ENCODE measurements around the gene DDX10. TPM values are rescaled to one million over a fixed set of nuclear protein-coding genes. Genes with fewer than 3 reads are reported as not detected.

Gene DDX10
- total RNA-seq, 1 donor from 2014 or later: 24.5 TPM

DNA sequence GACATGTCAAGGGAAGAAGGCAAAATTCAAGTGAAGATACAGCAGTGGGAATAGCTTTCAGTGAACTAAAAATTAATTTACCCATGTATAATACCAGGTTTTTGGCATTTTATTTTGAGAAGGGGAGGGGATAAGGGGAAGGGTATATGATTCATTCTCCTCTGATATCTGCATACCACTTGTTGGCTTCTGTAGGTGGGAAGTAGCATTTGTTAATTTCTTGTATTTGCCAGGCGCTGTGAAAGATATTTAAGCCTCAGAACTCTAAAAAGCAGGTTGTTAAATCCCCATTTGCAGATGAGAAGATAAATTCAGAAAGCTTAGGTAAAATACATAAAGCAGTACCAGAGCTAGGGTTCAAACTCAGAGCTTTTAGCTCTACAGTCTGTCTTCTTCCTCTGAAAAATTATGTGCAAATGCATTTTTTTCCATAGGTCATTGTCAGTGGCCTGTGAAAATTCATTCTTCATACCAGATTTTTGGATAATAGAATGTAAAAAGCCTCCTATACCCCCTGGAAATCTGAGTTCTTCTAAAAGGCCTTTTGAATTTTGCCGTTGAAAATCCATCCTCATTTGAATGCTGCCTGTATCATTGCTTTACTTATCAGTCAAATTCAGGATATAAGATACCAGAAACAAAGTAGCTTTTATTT, 221.3 kb downstream of the DDX10 start:
- Histone ChIP-seq H3K4me3 (ENCODE audit: low read depth, low read length) (no peak overlapping the region), H3K36me3 (ENCODE audit: control insufficient read depth, insufficient read depth, low read length) (no peaks in the 10 kb centered on the region), H3K27me3 (ENCODE audit: control insufficient read depth, insufficient read depth, low read length) (no peaks in the 10 kb centered on the region)
- no peak for DNase-seq (ENCODE audit: low read depth)
- TF ChIP-seq, protein P1, sequence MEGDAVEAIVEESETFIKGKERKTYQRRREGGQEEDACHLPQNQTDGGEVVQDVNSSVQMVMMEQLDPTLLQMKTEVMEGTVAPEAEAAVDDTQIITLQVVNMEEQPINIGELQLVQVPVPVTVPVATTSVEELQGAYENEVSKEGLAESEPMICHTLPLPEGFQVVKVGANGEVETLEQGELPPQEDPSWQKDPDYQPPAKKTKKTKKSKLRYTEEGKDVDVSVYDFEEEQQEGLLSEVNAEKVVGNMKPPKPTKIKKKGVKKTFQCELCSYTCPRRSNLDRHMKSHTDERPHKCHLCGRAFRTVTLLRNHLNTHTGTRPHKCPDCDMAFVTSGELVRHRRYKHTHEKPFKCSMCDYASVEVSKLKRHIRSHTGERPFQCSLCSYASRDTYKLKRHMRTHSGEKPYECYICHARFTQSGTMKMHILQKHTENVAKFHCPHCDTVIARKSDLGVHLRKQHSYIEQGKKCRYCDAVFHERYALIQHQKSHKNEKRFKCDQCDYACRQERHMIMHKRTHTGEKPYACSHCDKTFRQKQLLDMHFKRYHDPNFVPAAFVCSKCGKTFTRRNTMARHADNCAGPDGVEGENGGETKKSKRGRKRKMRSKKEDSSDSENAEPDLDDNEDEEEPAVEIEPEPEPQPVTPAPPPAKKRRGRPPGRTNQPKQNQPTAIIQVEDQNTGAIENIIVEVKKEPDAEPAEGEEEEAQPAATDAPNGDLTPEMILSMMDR (IDR thresholded peaks at IDR 0.05; ENCODE audit: insufficient read depth, low read length, poor library complexity, severe bottlenecking): no peak

DNA sequence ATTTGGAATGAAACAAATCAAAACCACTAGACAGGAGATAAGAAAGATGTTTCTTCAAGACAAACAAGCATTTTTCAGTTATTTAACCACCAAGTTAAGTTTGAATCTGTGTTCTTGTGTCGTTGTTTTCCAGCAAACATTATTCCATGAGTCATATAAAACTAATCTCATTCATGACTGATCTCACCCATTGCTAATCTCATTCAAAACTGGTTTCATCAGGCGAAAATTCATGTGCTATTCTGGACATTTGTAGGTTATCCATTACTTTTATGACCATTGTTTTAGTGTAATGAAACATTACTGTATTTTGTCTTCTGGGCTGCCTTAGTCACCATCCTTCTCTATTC, 221.8 kb downstream of the DDX10 start:
- H3K36me3 ChIP-seq (ENCODE audit: control insufficient read depth, insufficient read depth, low read length): no peaks in the 10 kb centered on the region
- TF ChIP-seq, protein P1 (IDR thresholded peaks at IDR 0.05; ENCODE audit: insufficient read depth, low read length, poor library complexity, severe bottlenecking): no peak
- DNase-seq (ENCODE audit: low read depth): no peak
- H3K4me3 ChIP-seq (ENCODE audit: low read depth, low read length): no peak overlapping the region
- no peaks in the 10 kb centered on the region for H3K27me3 ChIP-seq (ENCODE audit: control insufficient read depth, insufficient read depth, low read length)

DNA sequence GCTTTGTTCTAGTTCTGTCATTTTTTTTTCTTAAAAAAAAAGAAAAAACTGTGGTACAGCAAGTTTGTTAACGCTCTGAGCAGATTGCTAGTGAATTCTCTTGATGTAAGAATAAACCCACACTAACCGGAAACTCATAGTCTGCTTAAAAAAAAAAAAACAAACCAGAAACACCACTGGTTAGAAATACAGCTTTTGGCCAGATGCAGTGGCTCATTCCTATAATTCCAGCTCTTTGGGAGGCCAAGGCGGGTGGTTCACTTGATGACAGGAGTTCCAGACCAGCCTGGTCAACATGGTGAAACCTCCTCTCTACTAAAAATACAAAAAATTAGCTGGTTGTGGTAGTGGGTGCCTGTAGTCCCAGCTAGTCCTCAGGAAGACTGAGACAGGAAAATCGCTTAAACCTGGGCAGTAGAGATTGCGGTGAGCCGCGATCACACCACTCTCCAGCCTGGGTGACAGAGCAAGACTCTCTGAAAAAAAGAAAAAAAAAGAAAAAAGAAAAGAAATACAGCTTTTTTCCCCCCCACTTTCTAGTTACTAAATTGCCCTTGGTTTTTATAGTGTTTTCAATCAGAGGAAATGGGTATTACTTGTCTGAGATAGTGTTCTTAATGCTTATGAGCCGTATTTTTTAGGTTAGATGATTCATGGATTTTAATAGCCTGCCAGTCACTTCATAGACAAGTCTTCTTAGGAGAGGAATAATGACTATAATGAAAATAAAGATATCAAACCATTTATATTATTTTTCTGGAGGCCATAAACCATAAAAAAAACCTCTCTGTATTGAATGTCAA, 222.8 kb downstream of the DDX10 start:
- TF ChIP-seq, protein P1 (IDR thresholded peaks at IDR 0.05; ENCODE audit: insufficient read depth, low read length, poor library complexity, severe bottlenecking): no peak
- no peak overlapping the region for H3K4me3 ChIP-seq (ENCODE audit: low read depth, low read length)
- H3K27me3 ChIP-seq (ENCODE audit: control insufficient read depth, insufficient read depth, low read length): no peaks in the 10 kb centered on the region
- no peak for DNase-seq (ENCODE audit: low read depth)
- no peaks in the 10 kb centered on the region for H3K36me3 ChIP-seq (ENCODE audit: control insufficient read depth, insufficient read depth, low read length)

DNA sequence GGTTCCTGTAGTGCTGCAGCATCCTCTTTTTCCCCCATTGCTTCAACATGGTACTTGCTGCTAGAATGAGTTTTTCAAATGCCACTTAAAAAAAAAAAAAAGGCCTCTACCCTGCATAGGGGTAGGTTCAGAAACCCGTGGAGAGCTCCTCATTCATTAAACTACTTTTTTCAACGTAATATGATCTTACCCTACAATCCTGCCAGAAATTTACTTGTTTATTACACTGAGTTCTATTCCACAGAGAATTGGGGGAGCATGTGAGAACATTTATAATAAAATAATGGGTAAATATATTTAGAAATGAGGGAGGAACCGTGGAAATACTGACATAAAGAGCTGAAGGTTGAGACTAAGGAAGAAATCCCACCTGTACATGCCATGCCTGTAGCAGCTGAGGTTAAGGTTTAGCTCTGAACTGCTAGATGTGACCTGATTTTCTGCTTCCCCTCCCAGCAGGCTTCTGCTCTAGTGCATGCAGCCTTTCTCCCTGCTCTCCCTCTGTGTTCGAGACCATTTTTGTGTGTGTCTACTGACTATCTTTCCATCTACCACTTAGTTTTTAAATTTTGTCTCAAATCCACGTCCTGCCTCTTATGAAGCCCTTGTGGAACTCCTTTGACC, 225.7 kb downstream of the DDX10 start:
- Histone ChIP-seq H3K4me3 (ENCODE audit: low read depth, low read length) (no peak overlapping the region), H3K27me3 (ENCODE audit: control insufficient read depth, insufficient read depth, low read length) (no peaks in the 10 kb centered on the region), H3K36me3 (ENCODE audit: control insufficient read depth, insufficient read depth, low read length) (no peaks in the 10 kb centered on the region)
- TF ChIP-seq, protein P1 (IDR thresholded peaks at IDR 0.05; ENCODE audit: insufficient read depth, low read length, poor library complexity, severe bottlenecking): no peak
- no peak for DNase-seq (ENCODE audit: low read depth)

GRCh38 chr11:108891143-108891542, 226.3 kb downstream of the DDX10 start:
- no peak overlapping the region for H3K4me3 ChIP-seq (ENCODE audit: low read depth, low read length)
- TF ChIP-seq, protein P1 (IDR thresholded peaks at IDR 0.05; ENCODE audit: insufficient read depth, low read length, poor library complexity, severe bottlenecking): no peak
- H3K36me3 ChIP-seq (ENCODE audit: control insufficient read depth, insufficient read depth, low read length): no peaks in the 10 kb centered on the region
- DNase-seq (ENCODE audit: low read depth): no peak
- H3K27me3 ChIP-seq (ENCODE audit: control insufficient read depth, insufficient read depth, low read length): no peaks in the 10 kb centered on the region
